ENCODE measurements around the gene ATG4B. TPM values are rescaled to one million over a fixed set of nuclear protein-coding genes. Genes with fewer than 3 reads are reported as not detected.

The ATG4B gene
- total and polyA plus RNA-seq, 10 donors = 31.1 to 114 (median 87.7) TPM

- 84 to 88% (median 88%) methylated on average over 35 to 42 of the region's 42 CpGs for WGBS, 5 donors
- TF ChIP-seq POLR2A (IDR thresholded peaks at IDR 0.05) = no peak
- peak in 1 of 3 donors; percentile 28 for TF ChIP-seq POLR2AphosphoS5 (IDR thresholded peaks at IDR 0.05)
- TF ChIP-seq, protein P1, sequence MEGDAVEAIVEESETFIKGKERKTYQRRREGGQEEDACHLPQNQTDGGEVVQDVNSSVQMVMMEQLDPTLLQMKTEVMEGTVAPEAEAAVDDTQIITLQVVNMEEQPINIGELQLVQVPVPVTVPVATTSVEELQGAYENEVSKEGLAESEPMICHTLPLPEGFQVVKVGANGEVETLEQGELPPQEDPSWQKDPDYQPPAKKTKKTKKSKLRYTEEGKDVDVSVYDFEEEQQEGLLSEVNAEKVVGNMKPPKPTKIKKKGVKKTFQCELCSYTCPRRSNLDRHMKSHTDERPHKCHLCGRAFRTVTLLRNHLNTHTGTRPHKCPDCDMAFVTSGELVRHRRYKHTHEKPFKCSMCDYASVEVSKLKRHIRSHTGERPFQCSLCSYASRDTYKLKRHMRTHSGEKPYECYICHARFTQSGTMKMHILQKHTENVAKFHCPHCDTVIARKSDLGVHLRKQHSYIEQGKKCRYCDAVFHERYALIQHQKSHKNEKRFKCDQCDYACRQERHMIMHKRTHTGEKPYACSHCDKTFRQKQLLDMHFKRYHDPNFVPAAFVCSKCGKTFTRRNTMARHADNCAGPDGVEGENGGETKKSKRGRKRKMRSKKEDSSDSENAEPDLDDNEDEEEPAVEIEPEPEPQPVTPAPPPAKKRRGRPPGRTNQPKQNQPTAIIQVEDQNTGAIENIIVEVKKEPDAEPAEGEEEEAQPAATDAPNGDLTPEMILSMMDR (IDR thresholded peaks at IDR 0.05 in 8 of 11, conservative IDR thresholded peaks at IDR 0.05 in 3 of 11) = no peak
- no peak overlapping the region for H3K27ac ChIP-seq
- no peaks in the 10 kb centered on the region for H3K9me3 ChIP-seq
- DNase-seq = no peak
- no peak overlapping the region for H3K4me3 ChIP-seq
- intact Hi-C loops (cut with DNase I; ENCODE audit: low total_unique reads) = no loop called here
- no peaks in the 10 kb centered on the region for H3K4me1 ChIP-seq
- H3K27me3 ChIP-seq (replicated peaks in 1 of 7) = no peaks in the 10 kb centered on the region
- H3K36me3 ChIP-seq = peaks cover 3 to 82% (median 55%) of the 10 kb centered on the region in 6 donors
Measured at GRCh38 chr2:241666627-241667400, 29.3 kb downstream of the ATG4B start.

GRCh38 chr2:241668354-241668753 lies 30.9 kb downstream of the ATG4B start:
- intact Hi-C loops (cut with DNase I; ENCODE audit: low total_unique reads) = no loop called here
- 95 to 97% (median 97%) methylated on average over 17 to 21 of the region's 21 CpGs for WGBS, 5 donors

DNA sequence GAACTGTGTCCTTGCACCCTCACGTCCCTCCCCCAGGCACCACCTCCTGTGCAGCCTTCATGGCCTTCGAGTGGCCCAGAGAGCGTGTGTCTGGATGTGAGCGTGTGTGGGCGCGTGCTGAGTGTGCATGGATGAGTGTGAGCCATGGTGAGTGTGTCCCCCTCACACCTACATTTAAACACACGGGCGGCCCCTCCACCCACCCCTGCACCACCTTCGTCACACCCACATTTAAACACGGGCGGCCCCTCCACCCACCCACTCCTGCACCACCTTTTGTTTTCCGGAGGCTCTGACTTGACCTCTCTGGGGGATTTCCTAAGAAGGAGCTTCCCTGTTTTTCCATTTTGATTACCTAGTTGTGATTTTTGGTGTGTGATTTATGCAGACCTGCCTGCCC lies 31.3 kb downstream of the ATG4B start:
- no peak for DNase-seq
- H3K9me3 ChIP-seq = no peaks in the 10 kb centered on the region
- H3K36me3 ChIP-seq = peaks cover 3 to 86% (median 67%) of the 10 kb centered on the region in 6 donors
- H3K4me3 ChIP-seq = no peak overlapping the region
- WGBS, 5 donors = 88 to 95% (median 91%) methylated on average over 12 of the region's 12 CpGs
- no peaks in the 10 kb centered on the region for H3K4me1 ChIP-seq
- TF ChIP-seq POLR2AphosphoS5 (IDR thresholded peaks at IDR 0.05) (peak in 1 of 3 donors; percentile 5), POLR2A (IDR thresholded peaks at IDR 0.05) (no peak)
- TF ChIP-seq, protein P1 (IDR thresholded peaks at IDR 0.05 in 8 of 11, conservative IDR thresholded peaks at IDR 0.05 in 3 of 11) = no peak
- intact Hi-C loops (cut with DNase I; ENCODE audit: low total_unique reads) = no loop called here
- no peaks in the 10 kb centered on the region for H3K27me3 ChIP-seq (replicated peaks in 1 of 7)
- no peak overlapping the region for H3K27ac ChIP-seq

More at GRCh38 chr2:241668354-241668753, 30.9 kb downstream of the ATG4B start:
- no peak for DNase-seq
- Histone ChIP-seq H3K27me3 (replicated peaks in 1 of 7) (no peaks in the 10 kb centered on the region), H3K4me3 (no peak overlapping the region), H3K36me3 (peaks cover 3 to 84% (median 67%) of the 10 kb centered on the region in 6 donors), H3K9me3 (no peaks in the 10 kb centered on the region), H3K27ac (no peak overlapping the region), H3K4me1 (no peaks in the 10 kb centered on the region)
- no peak for TF ChIP-seq POLR2AphosphoS5 (IDR thresholded peaks at IDR 0.05)
- TF ChIP-seq, protein P1 (IDR thresholded peaks at IDR 0.05 in 8 of 11, conservative IDR thresholded peaks at IDR 0.05 in 3 of 11) = no peak
- no peak for TF ChIP-seq POLR2A (IDR thresholded peaks at IDR 0.05)

GRCh38 chr2:241670333-241671110 lies 33.0 kb downstream of the ATG4B start:
- no peaks in the 10 kb centered on the region for H3K4me1 ChIP-seq
- intact Hi-C loops (cut with DNase I; ENCODE audit: low total_unique reads) = no loop called here
- WGBS, 5 donors = 92 to 94% (median 92%) methylated on average over 22 to 31 of the region's 31 CpGs
- no peaks in the 10 kb centered on the region for H3K9me3 ChIP-seq
- no peak overlapping the region for H3K4me3 ChIP-seq
- no peak overlapping the region for H3K27ac ChIP-seq
- H3K36me3 ChIP-seq = peaks cover 3 to 97% (median 73%) of the 10 kb centered on the region in 6 donors
- TF ChIP-seq POLR2AphosphoS5 (IDR thresholded peaks at IDR 0.05) (peak in 1 of 3 donors; percentile 10), POLR2A (IDR thresholded peaks at IDR 0.05) (no peak)
- TF ChIP-seq, protein P1 (IDR thresholded peaks at IDR 0.05 in 8 of 11, conservative IDR thresholded peaks at IDR 0.05 in 3 of 11) = no peak
- no peaks in the 10 kb centered on the region for H3K27me3 ChIP-seq (replicated peaks in 1 of 7)
- DNase-seq = no peak
